ENCODE results near the gene CHAF1A. TPM values are rescaled to one million over a fixed set of nuclear protein-coding genes. Genes with fewer than 3 reads are reported as not detected.

The CHAF1A gene
- total RNA-seq, 1 donor from 2014 or later, result 20.5 TPM

DNA sequence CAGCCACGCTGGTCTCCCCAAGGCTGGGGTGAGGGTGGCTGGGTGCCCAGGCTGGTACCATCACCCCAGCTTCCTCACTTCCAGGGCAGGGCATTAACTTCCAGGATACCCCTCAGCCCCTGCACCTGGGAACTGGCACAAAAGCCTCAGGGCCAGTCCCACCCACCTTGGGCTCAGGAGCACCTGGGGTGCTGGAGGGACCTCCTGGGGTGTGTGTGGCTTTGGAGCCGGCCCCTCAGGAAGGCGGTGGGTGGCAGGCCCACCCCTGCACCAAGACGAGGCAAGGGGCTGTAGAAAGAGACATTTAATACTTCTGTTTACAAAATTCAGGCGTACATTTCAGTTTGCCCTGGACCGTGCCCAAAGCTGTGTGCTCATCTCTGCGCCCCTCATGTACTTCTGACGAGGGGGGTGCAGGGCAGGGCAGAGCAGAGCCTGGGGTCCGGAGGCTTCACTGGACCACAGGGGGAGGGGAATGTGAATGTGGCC is 42.3 kb upstream of the CHAF1A start:
- Mint-ChIP-seq H3K4me1 (ENCODE audit: low read depth, unreplicated experiment) (peaks cover 10% of the 10 kb centered on the region), H3K27me3 (ENCODE audit: unreplicated experiment) (peaks cover 13% of the 10 kb centered on the region), H3K4me3 (ENCODE audit: unreplicated experiment) (no peak overlapping the region), H3K9me3 (ENCODE audit: unreplicated experiment) (peaks cover 12% of the 10 kb centered on the region), H3K27ac (ENCODE audit: unreplicated experiment) (peak overlapping the region; percentile 95), H3K36me3 (ENCODE audit: unreplicated experiment) (no peaks in the 10 kb centered on the region)
- DNase-seq, result no peak
- TF ChIP-seq, protein P1, sequence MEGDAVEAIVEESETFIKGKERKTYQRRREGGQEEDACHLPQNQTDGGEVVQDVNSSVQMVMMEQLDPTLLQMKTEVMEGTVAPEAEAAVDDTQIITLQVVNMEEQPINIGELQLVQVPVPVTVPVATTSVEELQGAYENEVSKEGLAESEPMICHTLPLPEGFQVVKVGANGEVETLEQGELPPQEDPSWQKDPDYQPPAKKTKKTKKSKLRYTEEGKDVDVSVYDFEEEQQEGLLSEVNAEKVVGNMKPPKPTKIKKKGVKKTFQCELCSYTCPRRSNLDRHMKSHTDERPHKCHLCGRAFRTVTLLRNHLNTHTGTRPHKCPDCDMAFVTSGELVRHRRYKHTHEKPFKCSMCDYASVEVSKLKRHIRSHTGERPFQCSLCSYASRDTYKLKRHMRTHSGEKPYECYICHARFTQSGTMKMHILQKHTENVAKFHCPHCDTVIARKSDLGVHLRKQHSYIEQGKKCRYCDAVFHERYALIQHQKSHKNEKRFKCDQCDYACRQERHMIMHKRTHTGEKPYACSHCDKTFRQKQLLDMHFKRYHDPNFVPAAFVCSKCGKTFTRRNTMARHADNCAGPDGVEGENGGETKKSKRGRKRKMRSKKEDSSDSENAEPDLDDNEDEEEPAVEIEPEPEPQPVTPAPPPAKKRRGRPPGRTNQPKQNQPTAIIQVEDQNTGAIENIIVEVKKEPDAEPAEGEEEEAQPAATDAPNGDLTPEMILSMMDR (IDR thresholded peaks at IDR 0.05; ENCODE audit: partially characterized antibody, unreplicated experiment), result no peak

DNA sequence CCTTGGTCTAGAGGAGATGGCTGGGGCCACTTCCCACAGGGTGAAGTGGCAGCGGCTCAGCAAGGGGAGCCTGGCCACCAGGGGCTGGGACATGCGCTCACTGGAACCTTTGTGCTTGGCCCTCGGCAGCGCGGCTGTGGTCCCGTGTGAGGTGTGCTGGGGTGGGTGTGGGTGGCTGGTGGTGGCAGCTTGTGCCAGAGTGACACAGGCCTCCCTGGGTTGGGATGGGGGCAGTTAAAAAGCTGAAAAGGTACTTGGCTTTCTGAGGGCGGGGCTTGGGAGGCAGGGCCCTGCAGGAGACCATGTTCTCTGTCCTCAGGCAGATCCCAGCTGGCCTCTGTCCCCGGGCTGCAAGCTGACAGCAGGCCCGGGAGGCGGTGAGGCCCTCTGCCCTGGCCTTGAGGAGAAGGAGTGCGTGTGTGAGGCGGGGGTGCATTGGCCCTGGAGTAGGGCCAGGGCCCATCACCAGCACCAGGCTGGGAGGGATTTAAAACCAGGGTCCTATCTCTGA is 41.7 kb upstream of the CHAF1A start:
- peaks cover 12% of the 10 kb centered on the region for H3K9me3 Mint-ChIP-seq (ENCODE audit: unreplicated experiment)

DNA sequence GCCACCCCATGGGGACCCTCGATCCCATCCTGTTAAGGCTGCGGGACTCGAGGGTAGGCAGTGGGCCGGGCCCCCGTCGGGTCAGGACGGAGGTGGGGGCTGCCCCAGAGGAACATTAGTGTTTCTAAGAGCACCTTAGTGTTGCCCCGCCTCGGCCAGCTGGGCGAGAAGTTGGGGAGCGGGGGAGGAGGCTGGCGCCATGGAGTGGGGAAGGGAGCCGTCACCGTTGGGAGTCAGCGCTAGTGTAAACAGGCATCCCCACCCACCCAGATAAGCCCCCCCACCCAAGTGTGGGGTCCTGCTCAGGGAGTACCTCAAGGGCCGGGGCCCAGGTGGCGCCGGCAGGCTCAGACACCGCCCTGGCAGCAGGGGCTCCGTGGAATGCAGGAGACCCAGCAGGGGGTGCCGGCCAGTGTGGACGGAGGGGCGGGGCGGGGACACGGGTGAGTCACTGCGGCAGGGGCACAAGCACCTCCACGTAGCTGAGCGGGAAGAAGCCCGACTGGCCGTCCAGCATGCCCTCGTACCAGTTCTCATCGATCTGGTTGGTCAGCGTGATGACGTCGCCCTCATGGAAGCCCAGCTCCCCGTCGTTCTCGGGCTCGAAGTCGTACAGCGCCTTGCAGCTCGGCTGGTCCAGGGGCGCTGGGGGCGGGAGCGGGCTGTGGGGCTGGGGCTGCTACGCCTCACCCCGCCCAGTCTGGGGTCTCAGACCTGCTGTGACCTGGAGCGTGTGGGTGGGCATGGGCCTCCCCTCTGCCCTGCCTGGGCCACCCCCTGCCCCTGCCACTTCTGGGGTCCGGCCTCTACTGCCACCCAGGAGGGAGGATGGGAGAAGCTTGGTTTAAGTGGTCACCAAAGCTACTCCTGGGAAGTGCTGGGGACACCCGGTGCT is 41.0 kb upstream of the CHAF1A start:
- Mint-ChIP-seq H3K27ac (ENCODE audit: unreplicated experiment) (peak overlapping the region; percentile 95), H3K4me1 (ENCODE audit: low read depth, unreplicated experiment) (peaks cover 10% of the 10 kb centered on the region), H3K4me3 (ENCODE audit: unreplicated experiment) (no peak overlapping the region), H3K36me3 (ENCODE audit: unreplicated experiment) (no peaks in the 10 kb centered on the region), H3K27me3 (ENCODE audit: unreplicated experiment) (peaks cover 16% of the 10 kb centered on the region), H3K9me3 (ENCODE audit: unreplicated experiment) (peaks cover 12% of the 10 kb centered on the region)
- TF ChIP-seq, protein P1 (IDR thresholded peaks at IDR 0.05; ENCODE audit: partially characterized antibody, unreplicated experiment), result no peak
- no peak for DNase-seq

More for the DNA sequence above, 41.7 kb upstream of the CHAF1A start:
- TF ChIP-seq, protein P1 (IDR thresholded peaks at IDR 0.05; ENCODE audit: partially characterized antibody, unreplicated experiment), result peak; percentile 29
- H3K36me3 Mint-ChIP-seq (ENCODE audit: unreplicated experiment), result no peaks in the 10 kb centered on the region
- peaks cover 14% of the 10 kb centered on the region for H3K27me3 Mint-ChIP-seq (ENCODE audit: unreplicated experiment)
- peaks cover 10% of the 10 kb centered on the region for H3K4me1 Mint-ChIP-seq (ENCODE audit: low read depth, unreplicated experiment)
- H3K4me3 Mint-ChIP-seq (ENCODE audit: unreplicated experiment), result peak overlapping the region; percentile 46
- peak; percentile 78 for DNase-seq
- H3K27ac Mint-ChIP-seq (ENCODE audit: unreplicated experiment), result peak overlapping the region; percentile 95

DNA sequence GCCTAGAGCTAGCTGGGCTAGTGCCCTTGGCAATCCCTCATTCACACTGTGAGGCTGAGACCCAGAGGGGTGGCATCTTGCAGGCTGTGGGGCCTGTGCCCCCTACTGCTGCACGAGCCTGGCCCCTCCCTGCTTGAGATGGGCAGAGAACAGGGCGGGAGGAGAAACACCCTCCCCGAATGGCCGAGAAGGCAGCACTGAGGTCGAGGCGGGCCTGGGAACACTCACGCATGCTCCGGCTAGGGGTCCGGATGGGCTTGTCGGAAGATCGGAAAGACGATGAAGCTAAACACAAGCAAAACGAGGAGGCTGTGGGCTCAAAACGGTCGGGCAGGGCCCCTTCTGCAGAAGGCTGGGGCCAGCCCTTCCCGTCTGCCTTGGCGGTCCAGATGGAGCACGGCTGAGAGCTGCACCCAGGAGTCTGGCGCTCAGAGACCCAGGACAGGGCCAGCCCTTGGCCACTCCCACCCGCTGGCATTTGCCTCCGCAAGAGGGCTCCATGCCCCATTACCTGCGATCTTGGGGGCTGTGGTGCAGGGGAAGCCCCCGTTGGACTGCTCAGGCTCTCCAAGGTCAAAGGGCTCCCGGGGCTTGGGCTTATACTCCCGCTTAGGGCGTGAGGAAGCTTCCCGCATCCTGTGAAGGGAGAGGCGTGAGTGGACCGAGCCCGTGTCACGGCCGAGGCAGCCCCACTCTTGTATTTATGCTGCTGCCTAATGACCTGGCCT is 40.2 kb upstream of the CHAF1A start:
- DNase-seq, result no peak
- TF ChIP-seq, protein P1 (IDR thresholded peaks at IDR 0.05; ENCODE audit: partially characterized antibody, unreplicated experiment), result no peak
- peak overlapping the region; percentile 73 for H3K27ac Mint-ChIP-seq (ENCODE audit: unreplicated experiment)
- peaks cover 22% of the 10 kb centered on the region for H3K27me3 Mint-ChIP-seq (ENCODE audit: unreplicated experiment)
- H3K9me3 Mint-ChIP-seq (ENCODE audit: unreplicated experiment), result peaks cover 15% of the 10 kb centered on the region
- H3K4me1 Mint-ChIP-seq (ENCODE audit: low read depth, unreplicated experiment), result peaks cover 11% of the 10 kb centered on the region
- no peaks in the 10 kb centered on the region for H3K36me3 Mint-ChIP-seq (ENCODE audit: unreplicated experiment)
- peak overlapping the region; percentile 28 for H3K4me3 Mint-ChIP-seq (ENCODE audit: unreplicated experiment)

Measured in glutamatergic neuron (in vitro differentiated cells).